Myocyte (in vitro differentiated cells): Measurements from ENCODE around the gene CD40. TPM values are rescaled to one million over a fixed set of nuclear protein-coding genes. Genes with fewer than 3 reads are reported as not detected.

Source experiments
- DNase-seq: peaks from one replicate; pipeline ENCODE4 v3.0.0-alpha.2; 2012; ENCODE audit warnings: low read depth
- total RNA-seq: library from RNA; depleted of rRNA; stranded (reverse); fragments of >200 nt; gene quantifications from 2 replicates; pipeline ENCODE4 v1.2.3, GENCODE V29; 2014

The CD40 gene
- total RNA-seq, 1 donor from 2014 or later = 0.64 TPM

DNA sequence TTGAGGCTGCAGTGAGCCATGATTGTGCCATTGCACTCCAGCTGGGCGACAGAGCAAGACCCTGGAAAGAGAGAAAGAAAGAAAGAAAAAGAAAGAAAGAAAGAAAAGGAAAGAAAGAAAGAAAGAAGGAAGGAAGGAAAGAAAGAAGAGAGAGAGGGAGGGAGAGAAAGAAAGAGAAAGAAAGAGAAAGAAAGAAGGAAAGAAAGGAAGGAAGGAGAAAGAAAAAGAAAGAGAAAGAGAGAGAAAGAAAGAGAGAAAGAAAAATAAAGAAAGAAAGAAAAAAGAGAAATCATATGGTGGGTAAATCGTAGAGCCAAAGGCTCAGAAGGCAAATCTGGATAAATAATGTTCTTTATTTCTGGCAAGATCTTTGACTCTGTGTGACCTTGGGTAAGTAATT, 53.4 kb downstream of the CD40 start:
- no peak for DNase-seq

DNA sequence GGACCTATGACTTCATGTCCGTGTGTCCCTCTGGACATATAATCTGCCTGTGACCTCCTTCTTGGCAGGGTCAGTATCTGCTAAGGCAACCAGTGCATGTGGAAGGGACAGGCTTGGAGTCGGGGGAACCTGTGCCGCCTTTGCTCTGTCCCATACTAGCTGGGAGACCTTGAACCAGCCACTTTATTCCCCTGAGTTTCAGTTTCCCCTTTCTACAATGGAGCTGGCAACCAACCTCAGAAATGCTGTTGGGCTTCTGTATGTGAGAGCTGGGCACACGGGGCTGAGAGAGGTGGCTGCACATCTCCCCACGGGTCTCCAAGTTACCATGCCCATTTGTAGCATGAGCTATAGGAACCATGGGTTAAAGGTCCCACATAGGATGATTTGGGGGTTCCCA, 53.8 kb downstream of the CD40 start:
- no peak for DNase-seq

DNA sequence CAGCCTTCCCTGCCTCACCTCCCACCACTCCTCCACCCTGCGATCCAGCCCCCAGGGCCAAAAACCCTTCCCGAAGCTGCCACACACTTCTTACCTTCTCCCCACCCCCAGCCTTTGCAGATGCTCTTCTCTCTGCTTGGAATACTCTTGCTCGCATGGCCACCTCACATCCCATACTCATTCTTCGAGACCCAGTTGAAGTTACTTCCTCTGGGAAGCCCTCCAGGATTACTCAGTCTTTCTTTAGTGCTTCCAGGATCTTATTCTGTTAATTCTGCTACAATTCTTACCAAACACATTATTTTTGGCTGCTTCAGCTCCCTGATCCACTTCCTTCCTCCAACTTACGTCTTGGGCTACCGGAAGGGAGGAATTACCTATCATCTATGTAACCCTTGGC, 54.3 kb downstream of the CD40 start:
- no peak for DNase-seq

DNA sequence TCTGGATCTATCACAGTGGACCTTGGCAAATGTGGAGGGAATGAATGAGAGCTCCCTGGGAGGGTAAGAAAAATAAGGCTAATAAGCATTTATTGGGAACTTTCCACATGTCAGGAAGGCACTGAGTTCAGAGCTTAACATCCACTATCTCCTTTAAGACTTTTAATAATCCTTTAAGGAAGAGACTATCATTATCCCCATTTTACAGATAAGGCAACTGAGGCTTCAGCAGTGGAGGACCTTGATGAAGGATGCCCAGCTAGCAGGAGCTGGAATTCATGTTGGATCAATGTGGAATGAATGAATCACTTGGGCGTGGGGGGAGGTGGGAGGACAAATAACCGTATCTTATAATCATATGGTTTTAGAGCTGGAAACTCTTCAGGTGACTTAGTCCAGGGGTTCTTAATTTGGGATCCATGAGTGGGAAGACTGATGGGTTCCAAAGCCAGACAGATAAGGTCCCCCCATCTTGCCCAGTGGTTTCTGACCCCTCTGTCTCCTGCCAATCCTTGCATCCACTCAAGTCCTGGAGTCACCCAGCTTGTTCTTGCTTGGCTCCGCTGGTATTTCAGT, 54.9 kb downstream of the CD40 start:
- no peak for DNase-seq

DNA sequence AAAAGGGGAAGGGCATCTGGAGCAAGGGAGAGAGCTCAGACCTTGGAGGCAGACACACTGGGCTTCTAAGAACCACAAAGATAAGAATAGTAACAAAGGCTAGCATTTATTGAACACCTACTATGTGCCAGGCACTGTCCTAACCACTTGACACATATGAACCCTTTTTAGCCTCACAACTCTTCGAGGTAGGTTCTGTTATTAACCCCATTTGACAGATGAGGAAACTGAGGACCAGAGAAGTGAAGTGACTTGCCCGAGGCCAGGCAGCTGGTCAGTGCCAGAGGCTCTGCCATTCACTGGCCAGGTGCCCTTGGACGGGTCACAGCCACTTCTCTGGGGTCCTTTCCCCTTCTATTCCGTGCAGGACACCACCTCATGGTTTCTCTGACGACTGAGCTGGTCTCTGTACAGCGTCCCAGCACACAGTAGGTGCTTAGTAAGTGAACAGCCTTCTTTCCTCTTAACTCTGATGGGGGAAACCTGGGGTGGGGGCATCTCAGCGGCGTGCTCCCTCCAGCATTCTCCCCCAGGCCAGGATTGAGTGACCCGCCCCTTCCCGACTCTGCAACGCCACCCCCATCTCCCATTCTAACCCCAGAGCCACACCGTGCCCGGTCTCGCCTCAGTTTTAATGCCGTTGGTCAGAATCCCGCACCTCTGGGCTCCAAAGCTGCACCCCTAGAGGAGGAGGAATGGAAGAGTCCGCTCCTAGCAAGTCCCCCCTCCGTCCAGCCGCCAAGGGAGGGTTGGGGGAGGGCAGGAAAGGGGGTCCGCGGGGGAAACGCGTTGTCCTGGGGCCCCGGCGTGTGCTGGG, 55.7 kb downstream of the CD40 start:
- DNase-seq = no peak

DNA sequence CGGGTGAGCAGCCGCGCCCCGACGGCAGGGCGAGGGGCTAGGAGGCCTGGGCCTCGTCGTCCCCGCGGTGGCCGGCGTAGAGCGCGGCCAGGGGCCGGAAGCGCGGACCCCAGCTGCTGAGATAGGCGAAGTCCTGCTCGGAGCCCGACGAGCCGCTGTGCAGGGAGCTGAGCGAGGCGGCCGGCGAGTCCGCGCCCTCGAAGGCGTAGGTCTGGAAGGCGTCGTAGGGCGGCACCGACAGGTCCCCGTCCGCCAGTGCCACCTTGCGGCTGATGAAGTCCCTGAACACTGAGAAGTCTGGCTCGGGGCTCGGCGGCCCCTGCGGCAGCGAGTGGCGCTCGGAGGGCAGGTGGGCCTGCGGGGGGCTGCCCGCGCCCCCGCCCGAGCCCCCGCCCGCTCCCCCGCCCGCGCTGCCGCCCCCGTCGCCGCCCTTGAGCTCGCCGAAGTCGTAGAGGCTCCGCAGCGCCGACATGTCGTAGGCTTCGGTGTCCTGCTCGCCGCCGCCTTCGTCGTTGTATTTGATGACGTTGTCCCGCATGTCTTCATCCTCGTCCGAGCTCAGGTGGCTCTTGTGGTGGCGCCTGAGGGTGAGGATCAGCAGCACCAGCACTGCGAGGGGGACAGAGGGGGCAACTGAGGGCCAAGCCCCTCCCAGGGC, 56.5 kb downstream of the CD40 start:
- DNase-seq = peak; percentile 4

DNA sequence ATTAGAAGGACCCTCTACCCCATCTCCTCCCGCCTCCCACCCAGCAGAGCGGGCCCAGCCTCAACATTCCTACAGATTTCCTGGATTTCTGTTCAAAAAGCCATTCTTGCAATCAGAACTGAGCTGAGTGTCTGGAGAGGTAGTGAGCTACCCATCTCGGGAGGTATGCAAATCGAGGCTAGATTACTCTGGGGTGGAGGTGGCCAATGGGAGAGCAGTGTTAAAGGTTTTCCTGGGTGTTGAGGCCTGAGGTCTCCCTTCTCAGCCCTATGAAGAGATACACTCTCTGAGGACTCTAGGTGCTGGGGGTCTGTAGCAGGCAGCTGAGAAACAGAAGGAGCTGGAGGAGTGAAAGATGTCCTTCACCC, 57.0 kb downstream of the CD40 start:
- no peak for DNase-seq

DNA sequence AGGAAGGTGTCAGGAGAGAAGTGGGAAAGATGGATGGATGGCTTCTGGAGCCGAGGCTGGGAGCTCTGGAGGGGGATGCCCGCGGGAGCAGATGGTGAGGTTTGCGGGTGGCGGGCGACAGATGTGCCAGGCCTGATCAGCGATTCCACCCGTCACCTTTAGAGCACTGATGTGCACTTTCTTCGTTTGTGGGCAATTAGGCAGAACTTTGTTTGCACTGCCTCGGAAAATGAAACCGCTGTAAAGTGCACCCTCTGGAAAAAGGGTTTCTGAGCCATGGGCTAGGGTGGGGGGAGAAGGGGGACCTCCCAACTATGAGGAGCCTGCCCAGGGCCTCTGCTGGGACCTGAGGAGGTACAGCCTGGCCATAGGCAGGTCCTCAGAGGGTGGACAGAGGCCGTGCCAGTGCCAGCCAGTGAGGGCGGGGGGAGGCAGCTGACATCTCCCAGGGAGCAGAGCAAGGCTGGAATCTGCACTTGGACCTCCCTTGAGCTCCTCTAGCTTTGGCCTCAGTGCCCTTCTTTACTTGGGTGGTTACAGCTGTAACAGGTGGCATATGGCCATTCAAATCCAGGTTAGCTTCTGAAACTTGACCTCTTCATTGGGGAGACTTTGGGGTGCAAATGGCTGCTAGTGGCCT, 58.7 kb downstream of the CD40 start:
- DNase-seq = no peak

DNA sequence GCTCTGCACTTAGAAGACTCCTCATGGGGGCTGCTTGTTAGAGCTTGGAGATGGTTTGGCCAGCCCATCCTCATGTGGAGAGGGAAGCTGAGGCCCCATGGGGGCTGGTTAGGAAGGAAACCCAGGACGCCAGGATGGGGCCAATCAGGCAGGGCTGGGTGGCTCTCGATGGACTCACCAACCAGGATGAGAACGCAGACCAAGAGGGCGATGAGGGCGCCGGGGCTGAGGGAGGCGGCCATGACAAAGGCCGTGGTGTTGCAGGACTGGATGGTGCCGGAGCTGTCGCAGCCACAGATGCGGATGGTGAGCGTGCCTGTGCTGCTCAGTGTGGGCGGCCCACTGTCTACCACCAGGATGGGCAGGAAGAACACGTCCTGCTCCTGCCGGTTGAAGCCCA, 59.7 kb downstream of the CD40 start:
- DNase-seq = no peak

DNA sequence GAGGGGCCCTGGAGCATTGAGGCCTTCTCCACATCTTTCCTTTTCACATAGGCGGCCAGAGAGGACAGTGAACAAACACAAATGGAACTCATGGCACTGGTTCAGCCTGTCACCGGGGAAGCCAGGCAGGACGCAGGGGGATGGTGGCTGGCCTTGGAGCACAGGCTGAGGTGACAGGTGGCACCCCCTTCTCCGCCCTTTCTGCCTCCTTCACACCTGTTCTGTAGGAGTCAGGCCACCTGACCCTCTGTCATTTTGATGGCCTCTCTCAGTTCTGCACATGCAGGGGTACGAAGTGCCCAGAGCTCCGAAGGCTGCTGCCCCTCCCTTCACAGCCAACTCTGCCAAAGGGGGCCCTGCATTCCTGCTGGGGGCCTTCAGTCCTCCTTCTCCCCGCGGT, 60.8 kb downstream of the CD40 start:
- DNase-seq = no peak

Other genes starting within 250 kb of the CD40 start
- gene ZSWIM1, start 237.1 kb upstream of the CD40 start, total RNA-seq = 10.4 and 11.4 TPM in 2 replicates
- 5.9 and 10.2 TPM in 2 replicates for gene SPATA25, start 230.7 kb upstream of the CD40 start, total RNA-seq
- 34.3 and 35.1 TPM in 2 replicates for gene NEURL2, start 227.1 kb upstream of the CD40 start, total RNA-seq
- gene CTSA, start 227.0 kb upstream of the CD40 start, total RNA-seq = 218 and 227 TPM in 2 replicates
- 12.9 and 14.2 TPM in 2 replicates for gene PLTP, start 206.2 kb upstream of the CD40 start, total RNA-seq
- 15.7 and 16.0 TPM in 2 replicates for gene PCIF1, start 183.6 kb upstream of the CD40 start, total RNA-seq
- gene ZNF335, start 146.1 kb upstream of the CD40 start, total RNA-seq = 14.7 and 15.2 TPM in 2 replicates
- gene MMP9, start 109.4 kb upstream of the CD40 start, total RNA-seq = not detected in 2 replicates
- not detected in 2 replicates for gene SLC12A5, start 89.1 kb upstream of the CD40 start, total RNA-seq
- 21.4 and 22.9 TPM in 2 replicates for gene NCOA5, start 28.4 kb upstream of the CD40 start, total RNA-seq
- not detected in 2 replicates for gene CDH22, start 190.2 kb downstream of the CD40 start, total RNA-seq